A549 (cell line): Measurements from ENCODE around the gene ADPGK.

Source experiments
- CEBPB ChIP-seq, 2 experiments: fragments of >200 bp in 1 of 2; sonication (Bioruptor Twin) in 1 of 2; formaldehyde crosslinking in 1 of 2; IDR thresholded peaks; 2 replicates each; pipeline ENCODE4 v1.6.1; 2012 to 2016
- NPAS2 ChIP-seq: fragments of 250-450 bp; sonication (Bioruptor Pico); IDR thresholded peaks from 2 replicates; pipeline ENCODE4 v1.8.0; 2022; ENCODE audit warnings: mild to moderate bottlenecking, moderate library complexity, borderline replicate concordance
- TF ChIP-seq, protein P1 (sequence below): IDR thresholded peaks from 2 replicates; pipeline ENCODE4 v1.6.1; 2012
- TF ChIP-seq, protein P2 (sequence below): fragments of >200 bp; sonication (Bioruptor Twin); formaldehyde crosslinking; IDR thresholded peaks from 3 replicates; pipeline ENCODE4 v1.6.1; 2016

DNA sequence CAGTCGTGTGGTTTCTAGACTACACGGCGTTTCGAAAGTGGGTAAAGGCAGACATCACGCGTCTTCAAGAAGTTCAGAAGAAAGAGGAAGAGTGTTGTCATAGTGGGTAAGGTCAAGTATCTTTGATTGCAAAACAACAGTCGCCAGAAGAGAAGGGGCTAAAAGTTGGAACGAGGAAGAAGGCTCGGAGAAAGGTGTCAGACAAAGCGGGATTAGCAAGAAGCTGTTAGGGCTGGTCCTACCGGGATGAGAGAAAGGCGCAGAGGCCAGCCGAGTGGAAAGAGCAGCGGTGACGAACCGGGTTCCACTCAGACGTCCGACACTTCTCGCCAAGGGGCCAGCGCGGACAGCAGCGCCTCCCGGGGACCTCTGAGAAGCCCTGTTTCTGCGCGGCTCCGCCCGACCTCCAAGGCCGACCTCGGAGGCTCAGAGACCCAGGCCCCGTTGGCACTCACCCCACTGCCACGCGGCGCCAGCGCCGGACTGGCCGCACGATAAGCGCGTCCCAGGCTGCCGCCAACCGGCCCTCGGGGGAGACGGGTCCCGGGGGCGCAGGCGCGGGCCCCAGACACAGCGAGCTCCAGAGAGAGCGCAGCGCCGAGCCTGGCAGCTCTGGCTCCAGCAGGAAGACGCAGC is 436 bp downstream of the ADPGK start:
- TF ChIP-seq, protein P1, sequence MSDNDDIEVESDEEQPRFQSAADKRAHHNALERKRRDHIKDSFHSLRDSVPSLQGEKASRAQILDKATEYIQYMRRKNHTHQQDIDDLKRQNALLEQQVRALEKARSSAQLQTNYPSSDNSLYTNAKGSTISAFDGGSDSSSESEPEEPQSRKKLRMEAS = no peak
- TF ChIP-seq NPAS2 (no peak), CEBPB (IDR thresholded peaks at IDR 0.05) (peak; percentile 30 to 42; a peak in 3 of 4 replicates)
- TF ChIP-seq, protein P2, sequence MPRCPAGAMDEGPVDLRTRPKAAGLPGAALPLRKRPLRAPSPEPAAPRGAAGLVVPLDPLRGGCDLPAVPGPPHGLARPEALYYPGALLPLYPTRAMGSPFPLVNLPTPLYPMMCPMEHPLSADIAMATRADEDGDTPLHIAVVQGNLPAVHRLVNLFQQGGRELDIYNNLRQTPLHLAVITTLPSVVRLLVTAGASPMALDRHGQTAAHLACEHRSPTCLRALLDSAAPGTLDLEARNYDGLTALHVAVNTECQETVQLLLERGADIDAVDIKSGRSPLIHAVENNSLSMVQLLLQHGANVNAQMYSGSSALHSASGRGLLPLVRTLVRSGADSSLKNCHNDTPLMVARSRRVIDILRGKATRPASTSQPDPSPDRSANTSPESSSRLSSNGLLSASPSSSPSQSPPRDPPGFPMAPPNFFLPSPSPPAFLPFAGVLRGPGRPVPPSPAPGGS = no peak
